SK-N-SH (cell line): ENCODE data around the gene PTGDR2. TPM values are rescaled to one million over a fixed set of nuclear protein-coding genes. Genes with fewer than 3 reads are reported as not detected.

Experiments used
- CTCF ChIA-PET: fragments of 300-600, 350-600 bp; formaldehyde crosslinking; extraction: SDS; loops from one replicate; lab custom pipeline; 2021; lab: Yijun Ruan, JAX
- POLR2A ChIA-PET: fragments of 350-600 bp; sonication (Branson Sonifier 250); formaldehyde crosslinking; extraction: SDS; loops from one replicate; lab custom pipeline; 2020; ENCODE audit warnings: antibody characterized with exemption, inconsistent platforms; lab: Yijun Ruan, JAX
- DNase-seq: peaks from one replicate; pipeline ENCODE4 v3.0.0; 2012
- H2AFZ ChIP-seq: fragments of 200-600 bp; sonication (generic); 2 replicates; pipeline ENCODE4 v1.8.1; 2016; ENCODE audit warnings: antibody characterized with exemption, mild to moderate bottlenecking, low read depth
- H3F3A ChIP-seq: fragments of 200-600 bp; sonication (generic); replicated peaks from 2 replicates; pipeline ENCODE3; 2016; ENCODE audit warnings: antibody characterized with exemption, mild to moderate bottlenecking; ENCODE audit not compliant: insufficient read depth
- H3K27ac ChIP-seq, 2 experiments: fragments of 200-500 bp in 1 of 2; fragments of 200-600 bp in 1 of 2; sonication (Bioruptor generic) in 1 of 2; sonication (generic), shearing (Covaris generic) in 1 of 2; 2 replicates each; pipeline versions ENCODE4 v1.5.1 to v1.6.1; 2014 to 2016; ENCODE audit warnings: low read depth in 2 of 2, inconsistent platforms in 1 of 2, low read length in 1 of 2, mild to moderate bottlenecking in 1 of 2, mixed read lengths in 1 of 2
- H3K27me3 ChIP-seq: fragments of 200-600 bp; sonication (generic), shearing (Covaris generic); 2 replicates; pipeline ENCODE4 v1.6.1; 2016; ENCODE audit warnings: mixed run types; ENCODE audit not compliant: insufficient read depth
- H3K36me3 ChIP-seq, 2 experiments: fragments of 200-500 bp in 1 of 2; fragments of 200-600 bp in 1 of 2; sonication (Bioruptor generic) in 1 of 2; sonication (generic) in 1 of 2; replicated peaks in 1 of 2; 2 replicates each; pipeline versions ENCODE3 to v1.5.1; 2014 to 2016; ENCODE audit warnings: low read length in 1 of 2, mild to moderate bottlenecking in 1 of 2; ENCODE audit not compliant: insufficient read depth in 2 of 2, control insufficient read depth in 1 of 2
- H3K4me1 ChIP-seq, 2 experiments: fragments of 200-500 bp in 1 of 2; fragments of 200-600 bp in 1 of 2; sonication (Bioruptor generic) in 1 of 2; sonication (generic), shearing (Covaris generic) in 1 of 2; 2 replicates each; pipeline versions ENCODE4 v1.5.1 to v1.6.1; 2014 to 2016; ENCODE audit warnings: low read depth in 1 of 2, low read length in 1 of 2, mixed run types in 1 of 2; ENCODE audit not compliant: insufficient read depth in 2 of 2, control insufficient read depth in 1 of 2
- H3K4me2 ChIP-seq: fragments of 200-600 bp; sonication (generic), shearing (Covaris generic); 2 replicates; pipeline ENCODE4 v1.6.1; 2017; ENCODE audit warnings: mixed run types
- H3K4me3 ChIP-seq, 2 experiments: fragments of 200-500 bp in 1 of 2; fragments of 200-600 bp in 1 of 2; sonication (Bioruptor generic) in 1 of 2; sonication (generic), shearing (Covaris generic) in 1 of 2; 2 replicates each; pipeline versions ENCODE4 v1.5.1 to v1.8.1; 2014 to 2016; ENCODE audit warnings: low read depth in 2 of 2, inconsistent platforms in 1 of 2, low read length in 1 of 2, mild to moderate bottlenecking in 1 of 2, mixed read lengths in 1 of 2, moderate library complexity in 1 of 2
- H3K79me2 ChIP-seq: fragments of 200-600 bp; sonication (generic); 2 replicates; pipeline ENCODE4 v1.8.1; 2017; ENCODE audit warnings: mild to moderate bottlenecking; ENCODE audit not compliant: insufficient read depth
- H3K9ac ChIP-seq: fragments of 200-600 bp; sonication (generic); 2 replicates; pipeline ENCODE4 v1.6.1; 2017; ENCODE audit warnings: mixed run types
- H3K9me2 ChIP-seq: fragments of 200-600 bp; sonication (generic); 2 replicates; pipeline ENCODE4 v1.6.1; 2017; ENCODE audit warnings: mixed run types
- H3K9me3 ChIP-seq: fragments of 200-600 bp; sonication (generic); 2 replicates; pipeline ENCODE4 v1.6.1; 2017; ENCODE audit warnings: mixed run types, mild to moderate bottlenecking, moderate library complexity
- H4K20me1 ChIP-seq: fragments of 200-600 bp; sonication (generic); 2 replicates; pipeline ENCODE4 v1.6.1; 2017; ENCODE audit warnings: mild to moderate bottlenecking, mixed run types; ENCODE audit not compliant: insufficient read depth
- CHD2 ChIP-seq: fragments of 150-350 bp; IDR thresholded peaks from 2 replicates; pipeline ENCODE4 v1.6.1; 2018; ENCODE audit warnings: low read length; ENCODE audit not compliant: partially characterized antibody
- ELF1 ChIP-seq: IDR thresholded peaks from 2 replicates; pipeline ENCODE4 v1.4.0; 2012
- EP300 ChIP-seq, 2 experiments: IDR thresholded peaks; 2 replicates each; pipeline versions ENCODE4 v1.4.0 to v1.6.1; 2012; ENCODE audit warnings: borderline replicate concordance in 1 of 2, low read depth in 1 of 2, low read length in 1 of 2
- EZH2phosphoT487 ChIP-seq: fragments of 200-600 bp; sonication (generic); IDR thresholded peaks from 2 replicates; pipeline ENCODE4 v1.6.1; 2017; ENCODE audit warnings: low read depth, mixed run types, mild to moderate bottlenecking, antibody characterized with exemption, moderate library complexity, borderline replicate concordance
- FOSL2 ChIP-seq: IDR thresholded peaks from 2 replicates; pipeline ENCODE4 v1.4.0; 2012; ENCODE audit warnings: low read depth, mild to moderate bottlenecking, moderate library complexity, borderline replicate concordance
- GABPA ChIP-seq: IDR thresholded peaks from 2 replicates; pipeline ENCODE4 v1.4.0; 2012; ENCODE audit warnings: low read depth, mild to moderate bottlenecking
- MEF2A ChIP-seq: IDR thresholded peaks from 2 replicates; pipeline ENCODE4 v1.4.0; 2012; ENCODE audit warnings: low read depth, borderline replicate concordance
- MXI1 ChIP-seq: IDR thresholded peaks from 2 replicates; pipeline ENCODE4 v1.6.1; 2012; ENCODE audit warnings: mild to moderate bottlenecking, low read depth, low read length, improper control_type of control experiment
- NFIC ChIP-seq: IDR thresholded peaks from 2 replicates; pipeline ENCODE4 v1.4.0; 2012; ENCODE audit warnings: borderline replicate concordance
- NRF1 ChIP-seq: IDR thresholded peaks from 2 replicates; pipeline ENCODE4 v1.6.1; 2012; ENCODE audit warnings: low read depth, mild to moderate bottlenecking, low read length
- PBX3 ChIP-seq: IDR thresholded peaks from 2 replicates; pipeline ENCODE4; 2012
- RCOR1 ChIP-seq: fragments of 150-350 bp; IDR thresholded peaks from 2 replicates; pipeline ENCODE4 v1.6.1; 2017; ENCODE audit warnings: antibody characterized with exemption, low read length
- RFX5 ChIP-seq: IDR thresholded peaks from 2 replicates; pipeline ENCODE4 v1.6.1; 2012; ENCODE audit warnings: mild to moderate bottlenecking, improper control_type of control experiment, low read length
- RXRA ChIP-seq: IDR thresholded peaks from 2 replicates; pipeline ENCODE4 v1.4.0; 2012; ENCODE audit warnings: low read depth, mild to moderate bottlenecking, borderline replicate concordance
- SMC3 ChIP-seq: IDR thresholded peaks from 2 replicates; pipeline ENCODE4 v1.6.1; 2012; ENCODE audit warnings: low read depth, low read length, improper control_type of control experiment
- TAF1 ChIP-seq: IDR thresholded peaks from 2 replicates; pipeline ENCODE4 v1.6.1; 2012; ENCODE audit warnings: low read depth, mild to moderate bottlenecking, low read length, moderate library complexity, borderline replicate concordance
- TCF12 ChIP-seq: IDR thresholded peaks from 2 replicates; pipeline ENCODE4 v1.4.0; 2012
- YY1 ChIP-seq: IDR thresholded peaks from 2 replicates; pipeline ENCODE4 v1.4.0; 2012; ENCODE audit warnings: low read depth, mild to moderate bottlenecking
- WGBS: methylation state at CpG from one replicate; pipeline ENCODE4 v1.1.6; 2017; ENCODE audit warnings: low lambda C conversion rate; 5-methylcytosine and 5-hydroxymethylcytosine counted together
- polyA plus RNA-seq, 3 experiments: library from polyadenylated mRNA; depleted of rRNA; stranded (reverse); fragments of >200 nt; gene quantifications; 2 replicates each; pipeline ENCODE4 v1.2.3, GENCODE V29; 2012
- TF ChIP-seq, protein P1 (sequence below): IDR thresholded peaks from 2 replicates; pipeline ENCODE4 v1.6.1; 2012; ENCODE audit warnings: mild to moderate bottlenecking, low read depth, low read length, moderate library complexity
- TF ChIP-seq, protein P2 (sequence below): IDR thresholded peaks from 2 replicates; pipeline ENCODE4 v1.4.0; 2012; ENCODE audit warnings: low read depth
- TF ChIP-seq, protein P3 (sequence below): fragments of 150-350 bp; IDR thresholded peaks from 2 replicates; pipeline ENCODE4 v1.6.1; 2016; ENCODE audit warnings: mild to moderate bottlenecking, low read depth, low read length
- TF ChIP-seq, protein P4 (sequence below): IDR thresholded peaks from 2 replicates; pipeline ENCODE4 v1.4.0; 2012; ENCODE audit warnings: low read depth, borderline replicate concordance

The PTGDR2 gene
- polyA plus RNA-seq, 1 of the 3 experiments (the other 2 are of a cell fraction): 0.02 TPM

DNA sequence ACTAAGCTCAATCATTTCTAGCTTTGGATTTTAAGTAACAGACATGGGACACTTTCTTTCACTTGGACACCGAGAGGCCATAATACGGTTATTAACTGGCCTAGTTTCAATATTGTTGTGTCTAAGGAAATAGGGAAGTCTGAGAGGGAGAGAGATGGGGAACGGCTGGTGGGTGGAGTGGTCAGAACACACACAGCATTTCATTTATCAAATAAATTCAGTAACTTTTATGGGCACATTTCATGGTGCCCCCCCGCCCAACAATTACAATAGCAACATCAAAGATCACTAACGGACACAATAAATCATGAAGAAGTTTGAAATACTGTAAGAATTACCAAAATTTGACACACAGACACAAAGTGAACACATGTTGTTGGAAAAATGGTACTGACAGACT, 39.9 kb upstream of the PTGDR2 start:
- POLR2A ChIA-PET: no interaction called here
- no peaks in the 10 kb centered on the region for H3K79me2 ChIP-seq

GRCh38 chr11:60891103-60891741, 35.5 kb upstream of the PTGDR2 start:
- CTCF ChIA-PET: interaction anchor here (1.6 to 21.9 kb wide), 3 partner anchors 7 to 116 kb away, joined by 5 to 550 read pairs (median 55); partner anchors contain the start of gene CCDC86
- Histone ChIP-seq H3K9me2 (no peaks in the 10 kb centered on the region), H3K79me2 (no peaks in the 10 kb centered on the region), H3K4me2 (no peak overlapping the region), H3F3A (peaks cover 3% of the 10 kb centered on the region), H4K20me1 (no peaks in the 10 kb centered on the region), H3K9ac (no peak overlapping the region), H2AFZ (no peak overlapping the region), H3K9me3 (no peaks in the 10 kb centered on the region), H3K27ac (peak overlapping the region in 1 of 2 experiments; percentile 3; a peak in 1 of 4 replicates), H3K27me3 (no peaks in the 10 kb centered on the region), H3K36me3 (peaks cover 31 to 39% of the 10 kb centered on the region in 2 experiments), H3K4me1 (peaks cover 0 to 11% of the 10 kb centered on the region in 2 experiments; a peak in 1 of 4 replicates), H3K4me3 (no peak overlapping the region)
- POLR2A ChIA-PET: no interaction called here
- 96% methylated on average over 6 of the region's 7 CpGs for WGBS
- no peak for DNase-seq
- TF ChIP-seq, protein P1, sequence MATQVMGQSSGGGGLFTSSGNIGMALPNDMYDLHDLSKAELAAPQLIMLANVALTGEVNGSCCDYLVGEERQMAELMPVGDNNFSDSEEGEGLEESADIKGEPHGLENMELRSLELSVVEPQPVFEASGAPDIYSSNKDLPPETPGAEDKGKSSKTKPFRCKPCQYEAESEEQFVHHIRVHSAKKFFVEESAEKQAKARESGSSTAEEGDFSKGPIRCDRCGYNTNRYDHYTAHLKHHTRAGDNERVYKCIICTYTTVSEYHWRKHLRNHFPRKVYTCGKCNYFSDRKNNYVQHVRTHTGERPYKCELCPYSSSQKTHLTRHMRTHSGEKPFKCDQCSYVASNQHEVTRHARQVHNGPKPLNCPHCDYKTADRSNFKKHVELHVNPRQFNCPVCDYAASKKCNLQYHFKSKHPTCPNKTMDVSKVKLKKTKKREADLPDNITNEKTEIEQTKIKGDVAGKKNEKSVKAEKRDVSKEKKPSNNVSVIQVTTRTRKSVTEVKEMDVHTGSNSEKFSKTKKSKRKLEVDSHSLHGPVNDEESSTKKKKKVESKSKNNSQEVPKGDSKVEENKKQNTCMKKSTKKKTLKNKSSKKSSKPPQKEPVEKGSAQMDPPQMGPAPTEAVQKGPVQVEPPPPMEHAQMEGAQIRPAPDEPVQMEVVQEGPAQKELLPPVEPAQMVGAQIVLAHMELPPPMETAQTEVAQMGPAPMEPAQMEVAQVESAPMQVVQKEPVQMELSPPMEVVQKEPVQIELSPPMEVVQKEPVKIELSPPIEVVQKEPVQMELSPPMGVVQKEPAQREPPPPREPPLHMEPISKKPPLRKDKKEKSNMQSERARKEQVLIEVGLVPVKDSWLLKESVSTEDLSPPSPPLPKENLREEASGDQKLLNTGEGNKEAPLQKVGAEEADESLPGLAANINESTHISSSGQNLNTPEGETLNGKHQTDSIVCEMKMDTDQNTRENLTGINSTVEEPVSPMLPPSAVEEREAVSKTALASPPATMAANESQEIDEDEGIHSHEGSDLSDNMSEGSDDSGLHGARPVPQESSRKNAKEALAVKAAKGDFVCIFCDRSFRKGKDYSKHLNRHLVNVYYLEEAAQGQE: no peak
- TF ChIP-seq, protein P2, sequence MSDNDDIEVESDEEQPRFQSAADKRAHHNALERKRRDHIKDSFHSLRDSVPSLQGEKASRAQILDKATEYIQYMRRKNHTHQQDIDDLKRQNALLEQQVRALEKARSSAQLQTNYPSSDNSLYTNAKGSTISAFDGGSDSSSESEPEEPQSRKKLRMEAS: no peak
- TF ChIP-seq NRF1: no peak
- TF ChIP-seq RFX5: no peak
- TF ChIP-seq, protein P3, sequence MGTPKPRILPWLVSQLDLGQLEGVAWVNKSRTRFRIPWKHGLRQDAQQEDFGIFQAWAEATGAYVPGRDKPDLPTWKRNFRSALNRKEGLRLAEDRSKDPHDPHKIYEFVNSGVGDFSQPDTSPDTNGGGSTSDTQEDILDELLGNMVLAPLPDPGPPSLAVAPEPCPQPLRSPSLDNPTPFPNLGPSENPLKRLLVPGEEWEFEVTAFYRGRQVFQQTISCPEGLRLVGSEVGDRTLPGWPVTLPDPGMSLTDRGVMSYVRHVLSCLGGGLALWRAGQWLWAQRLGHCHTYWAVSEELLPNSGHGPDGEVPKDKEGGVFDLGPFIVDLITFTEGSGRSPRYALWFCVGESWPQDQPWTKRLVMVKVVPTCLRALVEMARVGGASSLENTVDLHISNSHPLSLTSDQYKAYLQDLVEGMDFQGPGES: no peak
- no peak for TF ChIP-seq PBX3
- no peak for TF ChIP-seq EP300 (IDR thresholded peaks at IDR 0.05; ENCODE audit: borderline replicate concordance in 1 of 2, low read depth in 1 of 2, low read length in 1 of 2)
- no peak for TF ChIP-seq YY1
- no peak for TF ChIP-seq RCOR1
- TF ChIP-seq FOSL2: no peak

More for the DNA sequence above, 39.9 kb upstream of the PTGDR2 start:
- Histone ChIP-seq H3K4me3 (no peak overlapping the region), H4K20me1 (no peaks in the 10 kb centered on the region), H3K4me1 (peaks cover 0 to 11% of the 10 kb centered on the region in 2 experiments; a peak in 1 of 4 replicates), H3K4me2 (no peak overlapping the region), H3K27ac (no peak overlapping the region), H3K9me2 (no peaks in the 10 kb centered on the region), H3F3A (peaks cover 13% of the 10 kb centered on the region), H3K36me3 (peaks cover 68 to 83% of the 10 kb centered on the region in 2 experiments), H3K9ac (no peak overlapping the region), H3K9me3 (no peaks in the 10 kb centered on the region), H3K27me3 (no peaks in the 10 kb centered on the region), H2AFZ (no peak overlapping the region)
- CTCF ChIA-PET: interaction anchor here (0.6 to 21.9 kb wide), 4 partner anchors 9 to 120 kb away, joined by 3 to 550 read pairs (median 4); partner anchors contain the start of gene CCDC86
- 97% methylated on average over 5 of the region's 5 CpGs for WGBS
- no peak for DNase-seq
- TF ChIP-seq MXI1: no peak
- TF ChIP-seq EZH2phosphoT487: no peak
- TF ChIP-seq GABPA: no peak
- TF ChIP-seq CHD2: no peak
- TF ChIP-seq, protein P3: no peak
- TF ChIP-seq RXRA: no peak
- no peak for TF ChIP-seq RCOR1
- TF ChIP-seq EP300 (IDR thresholded peaks at IDR 0.05; ENCODE audit: borderline replicate concordance in 1 of 2, low read depth in 1 of 2, low read length in 1 of 2): no peak
- TF ChIP-seq MEF2A: no peak
- TF ChIP-seq YY1: no peak
- no peak for TF ChIP-seq SMC3
- TF ChIP-seq ELF1: no peak
- TF ChIP-seq NFIC: no peak
- TF ChIP-seq, protein P4, sequence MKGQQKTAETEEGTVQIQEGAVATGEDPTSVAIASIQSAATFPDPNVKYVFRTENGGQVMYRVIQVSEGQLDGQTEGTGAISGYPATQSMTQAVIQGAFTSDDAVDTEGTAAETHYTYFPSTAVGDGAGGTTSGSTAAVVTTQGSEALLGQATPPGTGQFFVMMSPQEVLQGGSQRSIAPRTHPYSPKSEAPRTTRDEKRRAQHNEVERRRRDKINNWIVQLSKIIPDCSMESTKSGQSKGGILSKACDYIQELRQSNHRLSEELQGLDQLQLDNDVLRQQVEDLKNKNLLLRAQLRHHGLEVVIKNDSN: no peak
- TF ChIP-seq TAF1: no peak
- TF ChIP-seq TCF12: no peak
